Kidney epithelial cell (primary cell): ENCODE results near the gene XAB2. TPM values are rescaled to one million over a fixed set of nuclear protein-coding genes. Genes with fewer than 3 reads are reported as not detected.

ENCODE experiments used
- DNase-seq: peaks from one replicate; pipeline ENCODE4 v3.0.0-alpha.2; 2010; ENCODE audit warnings: low read depth
- H3K27me3 ChIP-seq: 2 replicates; pipeline ENCODE4 v1.6.0; 2011; ENCODE audit warnings: low read length; ENCODE audit not compliant: control insufficient read depth, insufficient read depth
- H3K36me3 ChIP-seq: 2 replicates; pipeline ENCODE4 v1.5.1; 2011; ENCODE audit warnings: low read length; ENCODE audit not compliant: control insufficient read depth, insufficient read depth
- H3K4me3 ChIP-seq: 2 replicates; pipeline ENCODE4 v1.5.1; 2011; ENCODE audit warnings: low read depth, mild to moderate bottlenecking, control low read depth, low read length
- CTCF ChIP-seq: IDR thresholded peaks from 2 replicates; pipeline ENCODE4 v1.5.1; 2011; ENCODE audit warnings: mild to moderate bottlenecking, moderate library complexity, low read length, control low read depth, inconsistent platforms; ENCODE audit not compliant: insufficient read depth, poor library complexity, severe bottlenecking
- total RNA-seq: library from RNA; depleted of rRNA; stranded (reverse); fragments of >200 nt; gene quantifications from 2 replicates; pipeline ENCODE4 v1.2.3, GENCODE V29; 2015

Gene XAB2
- total RNA-seq, 1 donor from 2014 or later: 48.1 TPM

GRCh38 chr19:7672522-7672921, 43.2 kb upstream of the XAB2 start:
- Histone ChIP-seq H3K4me3 (no peak overlapping the region), H3K36me3 (no peaks in the 10 kb centered on the region), H3K27me3 (peaks cover 28% of the 10 kb centered on the region)
- no peak for DNase-seq
- no peak for TF ChIP-seq CTCF

- no peak for DNase-seq
- Histone ChIP-seq H3K27me3 (peaks cover 26% of the 10 kb centered on the region), H3K4me3 (no peak overlapping the region), H3K36me3 (no peaks in the 10 kb centered on the region)
- TF ChIP-seq CTCF: no peak
Observed at GRCh38 chr19:7670790-7671189, 41.4 kb upstream of the XAB2 start.

- DNase-seq: no peak
- H3K36me3 ChIP-seq: no peaks in the 10 kb centered on the region
- TF ChIP-seq CTCF: no peak
- no peak overlapping the region for H3K4me3 ChIP-seq
- H3K27me3 ChIP-seq: peaks cover 26% of the 10 kb centered on the region
Observed at GRCh38 chr19:7670150-7670783, 40.9 kb upstream of the XAB2 start.

GRCh38 chr19:7669641-7670040, 40.3 kb upstream of the XAB2 start:
- no peaks in the 10 kb centered on the region for H3K36me3 ChIP-seq
- TF ChIP-seq CTCF: no peak
- no peak overlapping the region for H3K4me3 ChIP-seq
- DNase-seq: no peak
- peaks cover 26% of the 10 kb centered on the region for H3K27me3 ChIP-seq

- Histone ChIP-seq H3K4me3 (no peak within 1 kb of the TSS), H3K27me3 (peaks cover 24% of the 10 kb centered on the region)
Observed at GRCh38 chr19:7668842-7669241, 39.5 kb upstream of the XAB2 start, which contains the start of gene RETN. RETN (plus strand) TSS chr19:7669049; CDS start chr19:7669327, 278 bp downstream.

More at GRCh38 chr19:7668842-7669241, 39.5 kb upstream of the XAB2 start, which contains the start of gene RETN:
- no peak for TF ChIP-seq CTCF
- DNase-seq: no peak
- H3K36me3 ChIP-seq: no peaks in the 10 kb centered on the region
